Thyroid gland (tissue), 4 donors: Measurements from ENCODE around the gene NPFF.

Experiments
- CTCF ChIP-seq, 6 experiments: fragments of 200-600 bp in 3 of 6; fragments of 450-650 bp in 3 of 6; sonication (generic) in 3 of 6; IDR thresholded peaks; one replicate each; pipeline ENCODE4 v1.5.1; 2016 to 2019; ENCODE audit warnings: antibody characterized with exemption in 6 of 6, mild to moderate bottlenecking in 2 of 6, inconsistent platforms in 1 of 6, moderate library complexity in 1 of 6
- POLR2A ChIP-seq, 2 donors: fragments of 450-650 bp; IDR thresholded peaks; one replicate each; pipeline ENCODE4 v1.6.1; 2017; ENCODE audit warnings: antibody characterized with exemption in 2 of 2, mild to moderate bottlenecking in 2 of 2, moderate library complexity in 1 of 2

GRCh38 chr12:53493610-53494391, 13.5 kb downstream of the NPFF start:
- TF ChIP-seq POLR2A (IDR thresholded peaks at IDR 0.05), result no peak
- TF ChIP-seq CTCF (IDR thresholded peaks at IDR 0.05), result no peak
